Left lung (tissue), 10 donors: Measurements from ENCODE around the gene AAK1. TPM values are rescaled to one million over a fixed set of nuclear protein-coding genes. Genes with fewer than 3 reads are reported as not detected.

Experiments
- ATAC-seq: fragments of 200-7000 bp; cut with Tn5 transposase; one replicate; pipeline ENCODE4 v1.9.1; 2020; ENCODE audit warnings: moderate library complexity
- DNase-seq, 4 donors: peaks; one replicate each; pipeline ENCODE4 v3.0.0-alpha.2; 2013 to 2020
- H3K27ac ChIP-seq, 2 donors: fragments of 200-600 bp; sonication (generic) in 1 of 2; one replicate each; pipeline versions ENCODE4 v1.5.0 to v1.8.0; 2020 to 2021
- H3K27me3 ChIP-seq, 2 donors: fragments of 200-600 bp; sonication (generic) in 1 of 2; one replicate each; pipeline versions ENCODE4 v1.5.0 to v1.8.0; 2020 to 2021
- H3K36me3 ChIP-seq, 2 donors: fragments of 200-600 bp; sonication (generic) in 1 of 2; one replicate each; pipeline versions ENCODE4 v1.5.0 to v1.8.0; 2020 to 2021
- H3K4me1 ChIP-seq, 2 donors: fragments of 200-600 bp; one replicate each; pipeline ENCODE4 v1.8.0; 2021
- H3K4me3 ChIP-seq, 2 donors: fragments of 200-600 bp; sonication (generic) in 1 of 2; one replicate each; pipeline versions ENCODE4 v1.5.0 to v1.8.0; 2020 to 2021; ENCODE audit warnings: mild to moderate bottlenecking in 1 of 2
- H3K9me3 ChIP-seq, 2 donors: fragments of 200-600 bp; sonication (generic) in 1 of 2; one replicate each; pipeline versions ENCODE4 v1.5.0 to v1.8.0; 2020 to 2021
- CTCF ChIP-seq, 2 donors: fragments of 200-600 bp; sonication (generic) in 1 of 2; IDR thresholded peaks; one replicate each; pipeline versions ENCODE4 v1.5.0 to v1.8.0; 2021; ENCODE audit warnings: antibody characterized with exemption in 2 of 2
- intact Hi-C, 2 donors: fragments of 100-400 bp; cut with DNase I; formaldehyde crosslinking; loops; one replicate each; pipeline versions ENCODE4 v1.11.2 to v1.14.2; 2022
- polyA plus RNA-seq, 6 donors: library from polyadenylated mRNA; unstranded; fragments of 120-200 nt; gene quantifications; one replicate each; pipeline ENCODE4 v1.2.1, GENCODE V29; 2013; ENCODE audit not compliant: insufficient read length in 6 of 6
- total RNA-seq, 2 donors: library from RNA; stranded (reverse); fragmentation: NEBNext Ultra II Directional; extraction: Animal tissue kit (Norgen Biotek cat#: 25700); gene quantifications; one replicate each; pipeline ENCODE4 v1.2.1, GENCODE V29; 2021
- donor health status: DM: no; HTN: yes; CAD: no.
- donor health status: DM: no; HTN: no; CAD: no.

The AAK1 gene
- total and polyA plus RNA-seq, 8 donors = 19.0 to 70.7 (median 22.4) TPM

DNA sequence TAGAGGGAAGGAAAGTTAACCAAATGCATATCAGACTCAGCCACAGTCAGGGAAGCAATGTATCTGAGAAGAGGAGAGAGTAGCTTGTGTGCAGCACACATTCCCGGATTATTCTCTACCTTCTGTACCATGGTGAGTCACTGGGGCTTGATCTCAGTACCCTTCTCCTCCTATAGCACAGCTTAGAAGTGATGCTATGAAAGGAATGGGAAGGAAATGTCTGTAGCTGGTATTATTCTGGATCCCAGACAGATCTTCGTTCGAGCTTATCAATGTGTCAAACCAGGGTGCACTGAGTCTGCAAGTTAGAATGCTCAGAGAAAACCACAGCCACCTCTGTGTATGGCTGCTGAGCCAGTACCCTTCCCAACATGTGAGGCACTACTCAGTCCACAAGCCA, 118.3 kb downstream of the AAK1 start:
- H3K27me3 ChIP-seq = no peaks in the 10 kb centered on the region
- DNase-seq (no peak), ATAC-seq (no peak)
- intact Hi-C loops = no loop called here
- H3K27ac ChIP-seq = no peak overlapping the region
- no peak overlapping the region for H3K4me3 ChIP-seq
- no peak for TF ChIP-seq CTCF (IDR thresholded peaks at IDR 0.05)
- H3K36me3 ChIP-seq = peaks cover 0 to 88% of the 10 kb centered on the region in 2 donors
- H3K4me1 ChIP-seq = no peaks in the 10 kb centered on the region
- no peaks in the 10 kb centered on the region for H3K9me3 ChIP-seq

DNA sequence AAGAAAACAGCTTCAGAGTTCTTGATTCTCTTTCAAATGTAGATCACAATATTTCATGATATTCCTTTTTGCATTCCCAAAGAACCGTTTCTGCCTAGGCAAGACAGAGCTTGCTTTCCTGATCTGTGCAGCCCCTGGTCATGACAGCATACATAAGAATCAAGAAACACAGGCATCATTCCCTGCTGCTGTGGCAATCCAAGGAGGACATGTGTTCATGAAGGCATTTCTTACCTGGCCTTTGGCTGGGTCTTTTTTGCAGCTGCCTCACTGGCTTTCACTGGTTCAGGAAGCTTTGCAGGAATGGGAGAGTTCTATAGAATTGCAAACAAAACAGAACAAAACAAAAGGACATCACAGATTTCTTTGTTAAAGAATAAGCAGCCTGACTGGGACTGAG, 118.7 kb downstream of the AAK1 start:
- intact Hi-C loops = no loop called here
- ATAC-seq (no peak), DNase-seq (no peak)
- Histone ChIP-seq H3K4me1 (no peaks in the 10 kb centered on the region), H3K9me3 (no peaks in the 10 kb centered on the region), H3K36me3 (peaks cover 0 to 88% of the 10 kb centered on the region in 2 donors), H3K4me3 (no peak overlapping the region), H3K27ac (no peak overlapping the region), H3K27me3 (no peaks in the 10 kb centered on the region)
- TF ChIP-seq CTCF (IDR thresholded peaks at IDR 0.05) = no peak

DNA sequence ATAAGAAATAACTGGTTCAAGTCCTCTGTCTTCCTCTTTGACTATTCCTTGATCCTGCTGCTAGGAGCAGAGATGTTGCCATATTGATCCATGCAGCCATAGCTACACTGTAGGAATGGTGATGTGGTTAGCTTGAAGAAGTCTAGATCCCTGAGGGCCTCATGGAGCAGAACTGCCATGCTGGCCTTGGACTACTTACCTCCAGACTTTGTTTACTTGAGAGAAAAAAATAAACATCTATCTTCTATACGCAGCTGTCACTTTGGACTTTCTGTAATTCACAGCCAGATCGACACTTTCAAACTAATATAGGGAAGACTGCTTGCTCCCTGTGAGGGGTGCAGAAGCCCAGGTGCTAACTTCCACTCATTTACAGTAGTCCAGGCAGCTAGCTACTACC, 121.8 kb downstream of the AAK1 start:
- no peaks in the 10 kb centered on the region for H3K9me3 ChIP-seq
- no peaks in the 10 kb centered on the region for H3K27me3 ChIP-seq
- H3K27ac ChIP-seq = no peak overlapping the region
- DNase-seq = no peak
- no peak overlapping the region for H3K4me3 ChIP-seq
- no peak for ATAC-seq
- H3K4me1 ChIP-seq = no peaks in the 10 kb centered on the region
- peaks cover 0 to 97% of the 10 kb centered on the region in 2 donors for H3K36me3 ChIP-seq
- intact Hi-C loops = no loop called here
- no peak for TF ChIP-seq CTCF (IDR thresholded peaks at IDR 0.05)

- intact Hi-C loops = no loop called here
- TF ChIP-seq CTCF (IDR thresholded peaks at IDR 0.05) = no peak
- Histone ChIP-seq H3K27ac (no peak overlapping the region), H3K4me3 (no peak overlapping the region), H3K4me1 (no peaks in the 10 kb centered on the region), H3K36me3 (peaks cover 0 to 94% of the 10 kb centered on the region in 2 donors), H3K9me3 (no peaks in the 10 kb centered on the region), H3K27me3 (no peaks in the 10 kb centered on the region)
- peak; percentile 36 for ATAC-seq
- DNase-seq = no peak
Measured at GRCh38 chr2:69518841-69519240, 124.7 kb downstream of the AAK1 start.

GRCh38 chr2:69517410-69517809, 126.1 kb downstream of the AAK1 start:
- no peaks in the 10 kb centered on the region for H3K27me3 ChIP-seq
- no peaks in the 10 kb centered on the region for H3K9me3 ChIP-seq
- H3K4me3 ChIP-seq = no peak overlapping the region
- no peak for ATAC-seq
- DNase-seq = no peak
- TF ChIP-seq CTCF (IDR thresholded peaks at IDR 0.05) = no peak
- no peaks in the 10 kb centered on the region for H3K4me1 ChIP-seq
- H3K36me3 ChIP-seq = peaks cover 0 to 96% of the 10 kb centered on the region in 2 donors
- intact Hi-C loops = no loop called here
- H3K27ac ChIP-seq = no peak overlapping the region
